GM12878 (cell line): Measurements from ENCODE around the gene VCAN. TPM values are rescaled to one million over a fixed set of nuclear protein-coding genes. Genes with fewer than 3 reads are reported as not detected.

Experiments used
- ATAC-seq: fragments of 200-7000 bp; cut with Tn5 transposase; 3 replicates; pipeline ENCODE4 v1.9.1; 2020; ENCODE audit warnings: mild to moderate bottlenecking, moderate library complexity
- BruUV-seq: library from RNA; stranded (reverse); fragments of 400-500 nt; replicated peaks from 2 replicates; lab custom pipeline; 2021; lab: Mats Ljungman, UMichigan
- CTCF ChIA-PET: fragments of 300-600 bp; sonication (Branson Sonifier 250); formaldehyde crosslinking; extraction: SDS; loops from one replicate; lab custom pipeline; 2021; ENCODE audit warnings: inconsistent platforms; lab: Yijun Ruan, JAX
- POLR2A ChIA-PET: fragments of 350-600 bp; formaldehyde crosslinking; extraction: SDS; loops from one replicate; lab custom pipeline; 2021; ENCODE audit warnings: inconsistent platforms; lab: Charles Lee
- RAD21 ChIA-PET: fragments of 300-600 bp; sonication (Branson Sonifier 250); formaldehyde crosslinking; loops from one replicate; lab custom pipeline; 2023; ENCODE audit warnings: antibody characterized with exemption; ENCODE audit not compliant: unreplicated experiment; lab: Charles Lee
- SMC1A ChIA-PET: fragments of 300-600 bp; sonication (Branson Sonifier 250); formaldehyde crosslinking; loops from one replicate; lab custom pipeline; 2023; ENCODE audit not compliant: unreplicated experiment, uncharacterized antibody; lab: Charles Lee
- DNase-seq: peaks from one replicate; pipeline ENCODE4 v3.0.0-alpha.2; 2011; ENCODE audit warnings: low read depth, low spot score
- FAIRE-seq: peaks from 3 replicates; lab custom pipeline; 2011; peaks lifted over from hg19 to GRCh38; lab: Jason Lieb, UNC
- H2AFZ ChIP-seq: 2 replicates; pipeline ENCODE4 v1.6.0; 2011; ENCODE audit warnings: low read depth, low read length, control low read depth; ENCODE audit not compliant: control insufficient read depth
- H3K27ac ChIP-seq: 2 replicates; pipeline ENCODE4 v1.5.1; 2011; ENCODE audit warnings: control low read depth; ENCODE audit not compliant: control insufficient read depth, insufficient read depth
- H3K27me3 ChIP-seq, 2 experiments: replicated peaks in 1 of 2; 2 replicates each; pipeline versions ENCODE4 v1.6.0 to v1.6.1; 2011; ENCODE audit warnings: low read length in 1 of 2; ENCODE audit not compliant: control insufficient read depth in 2 of 2, insufficient read depth in 2 of 2
- H3K36me3 ChIP-seq, 2 experiments: 2 replicates each; pipeline ENCODE4 v1.5.1; 2011; ENCODE audit warnings: low read length in 1 of 2; ENCODE audit not compliant: control insufficient read depth in 2 of 2, insufficient read depth in 2 of 2
- H3K4me1 ChIP-seq: 2 replicates; pipeline ENCODE4 v1.6.1; 2011; ENCODE audit warnings: mild to moderate bottlenecking, low read length, moderate library complexity, mixed read lengths; ENCODE audit not compliant: control insufficient read depth, insufficient read depth
- H3K4me2 ChIP-seq: 2 replicates; pipeline ENCODE4 v1.6.0; 2011; ENCODE audit warnings: control low read depth; ENCODE audit not compliant: control insufficient read depth, insufficient read depth
- H3K4me3 ChIP-seq: fragments of 200-600 bp; sonication (generic); 2 replicates; pipeline ENCODE4 v1.5.1; 2016
- H3K79me2 ChIP-seq: 2 replicates; pipeline ENCODE4 v1.6.0; 2011; ENCODE audit warnings: low read length; ENCODE audit not compliant: control insufficient read depth, insufficient read depth
- H3K9ac ChIP-seq: 2 replicates; pipeline ENCODE4 v1.8.0; 2011; ENCODE audit warnings: low read length, control low read depth, mixed read lengths; ENCODE audit not compliant: control insufficient read depth, insufficient read depth
- H3K9me3 ChIP-seq: replicated peaks from 3 replicates; pipeline ENCODE4 v1.5.1; 2011; ENCODE audit warnings: mild to moderate bottlenecking, low read length; ENCODE audit not compliant: control insufficient read depth, insufficient read depth
- H4K20me1 ChIP-seq: 2 replicates; pipeline ENCODE4 v1.6.0; 2011; ENCODE audit not compliant: control insufficient read depth, insufficient read depth
- CBX5 ChIP-seq: sonication (generic); IDR thresholded peaks from 2 replicates; pipeline ENCODE4 v1.6.1; 2016; ENCODE audit warnings: low read depth, moderate library complexity, mild to moderate bottlenecking, inconsistent platforms
- CREM ChIP-seq: IDR thresholded peaks from 2 replicates; pipeline ENCODE4 v1.6.1; 2014; ENCODE audit warnings: antibody characterized with exemption, low read depth
- EED ChIP-seq: sonication (generic); IDR thresholded peaks from 2 replicates; pipeline ENCODE4 v1.6.1; 2016; ENCODE audit warnings: antibody characterized with exemption, low read depth
- EGR1 ChIP-seq, 2 experiments: IDR thresholded peaks; 1 replicate in 1 of 2; 2 replicates in 1 of 2; pipeline ENCODE4 v1.6.1; 2011 to 2012; ENCODE audit warnings: low read depth in 2 of 2, low read length in 2 of 2, borderline replicate concordance in 1 of 2, mild to moderate bottlenecking in 1 of 2, moderate library complexity in 1 of 2
- HDAC6 ChIP-seq: fragments of 200-600 bp; sonication (generic); IDR thresholded peaks from one replicate; pipeline ENCODE4 v1.8.0; 2017; ENCODE audit warnings: antibody characterized with exemption; ENCODE audit not compliant: unreplicated experiment
- LARP7 ChIP-seq: fragments of 450-650 bp; IDR thresholded peaks from 2 replicates; pipeline ENCODE4 v1.6.1; 2017; ENCODE audit warnings: mild to moderate bottlenecking
- NR2F1 ChIP-seq: fragments of 450-650 bp; conservative IDR thresholded peaks from 2 replicates; pipeline ENCODE4 v1.6.1; 2017; ENCODE audit warnings: mild to moderate bottlenecking
- RAD21 ChIP-seq: IDR thresholded peaks from 2 replicates; pipeline ENCODE4 v1.6.1; 2011; ENCODE audit warnings: mild to moderate bottlenecking, low read depth, low read length, moderate library complexity; ENCODE audit not compliant: insufficient read depth
- TCF7 ChIP-seq: IDR thresholded peaks from 2 replicates; pipeline ENCODE4 v1.6.1; 2014; ENCODE audit warnings: antibody characterized with exemption, borderline replicate concordance
- WGBS: methylation state at CpG from one replicate; pipeline ENCODE4 v1.1.6; 2016; ENCODE audit warnings: low lambda C conversion rate; ENCODE audit not compliant: insufficient replicate concordance, insufficient coverage; ENCODE audit errors: missing lambda C conversion rate; 5-methylcytosine and 5-hydroxymethylcytosine counted together
- in situ Hi-C: fragments of 300-500 bp; cut with MboI; formaldehyde crosslinking; loops from 9 replicates; pipeline ENCODE4 v1.14.3; 2018; ENCODE audit warnings: mixed read lengths
- intact Hi-C: fragments of 100-400 bp; cut with micrococcal nuclease; formaldehyde crosslinking; loops from one replicate; pipeline ENCODE4 v1.14.2; 2022; ENCODE audit not compliant: unreplicated experiment
- polyA plus RNA-seq, 11 experiments: library from polyadenylated mRNA; depleted of rRNA in 4 of 11; unstranded in 6 of 11; stranded (reverse) in 5 of 11; fragments of >200 nt; fragmentation: Nextera tagmentation in 4 of 11; fragmentation: Illumina TruSeq in 1 of 11; extraction: Ambion mirVana in 4 of 11; extraction: Trizol in 1 of 11; gene quantifications; 1 replicate in 1 of 11; 2 replicates in 10 of 11; pipeline versions ENCODE4 v1.2.1 to v1.2.3, GENCODE V29; 2011 to 2016; ENCODE audit warnings: inconsistent platforms in 2 of 11, missing spikeins in 2 of 11, low read depth in 1 of 11
- total RNA-seq, 4 experiments: library from RNA; depleted of rRNA in 3 of 4; stranded (reverse); fragments of >200 nt in 3 of 4; fragmentation: Illumina TruSeq in 1 of 4; extraction: Trizol in 1 of 4; gene quantifications; 2 replicates each; pipeline versions ENCODE4 v1.2.1 to v1.2.3, GENCODE V29; 2013 to 2021

The VCAN gene
- total and polyA plus RNA-seq, 10 of the 15 experiments (the other 5 are each of a cell fraction or from before 2014, with no cell fraction given), result 1.2 to 15.2 (median 4.5) TPM

DNA sequence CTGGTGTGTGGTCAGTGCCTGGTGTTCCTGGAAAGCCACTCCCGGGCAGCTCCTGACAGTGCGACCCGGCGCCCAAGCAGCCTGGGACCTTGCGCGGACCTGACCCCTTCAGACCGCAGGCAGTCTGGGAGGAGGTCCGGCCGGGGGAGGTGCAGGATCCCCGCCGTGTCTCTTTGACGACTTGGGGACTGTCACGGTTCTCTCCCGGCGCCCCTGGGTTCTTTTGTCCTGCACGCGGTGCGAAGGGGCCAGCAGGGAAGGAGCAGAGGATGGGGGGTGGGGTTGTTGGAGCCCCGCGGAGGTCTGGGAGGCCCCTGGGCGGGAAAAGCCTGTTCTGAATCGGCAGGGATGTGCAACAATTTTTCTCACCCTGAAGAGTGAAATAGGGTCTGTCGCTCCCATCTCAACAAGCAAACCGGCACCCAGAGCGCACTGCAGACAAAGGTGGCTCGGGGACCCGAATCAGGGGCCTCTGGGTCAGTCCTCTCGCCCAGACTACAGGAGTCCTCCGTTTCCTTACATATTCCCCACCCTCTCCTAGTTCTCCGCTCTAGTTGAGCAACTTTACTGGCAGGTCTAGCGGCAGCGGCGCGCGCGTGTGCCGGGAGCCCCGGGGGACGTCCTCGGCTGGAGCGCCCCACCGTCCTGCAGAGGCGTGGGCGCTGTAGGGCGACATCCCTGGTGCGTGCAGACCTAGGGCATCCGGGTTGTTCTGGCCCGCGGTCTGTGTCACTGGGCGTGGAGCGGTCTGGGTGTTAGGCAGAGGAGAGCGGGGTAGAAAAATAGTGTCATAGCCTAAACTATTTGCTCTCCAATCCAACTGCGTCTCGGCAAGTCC is 1.2 kb downstream of the VCAN start:
- in situ Hi-C loops, result loop anchor here (10.0 kb wide), 1 partner anchor 1118 kb away; no protein-coding TSS in a partner anchor
- 0 out of 2 replicates have a peak overlapping the region, but pooled peaks have one; percentile 7 for H3K9ac ChIP-seq

More for the DNA sequence above, 1.2 kb downstream of the VCAN start:
- peaks cover 15 to 17% of the 10 kb centered on the region in 2 experiments for H3K27me3 ChIP-seq
- RAD21 ChIA-PET, result interaction anchor here (0.6 to 1.0 kb wide), 3 partner anchors 12 to 1119 kb away, joined by 3 to 4 read pairs (median 4); no protein-coding TSS in a partner anchor
- H3K9me3 ChIP-seq, result no peaks in the 10 kb centered on the region
- peak; percentile 70 for ATAC-seq
- intact Hi-C loops, result loop anchor here (1.0 to 5.0 kb wide), 5 partner anchors 42 to 1120 kb away; no protein-coding TSS in a partner anchor
- BruUV-seq, result no TSS peak
- POLR2A ChIA-PET, result no interaction called here
- no peaks in the 10 kb centered on the region for H4K20me1 ChIP-seq
- CTCF ChIA-PET, result interaction anchor here (0.9 to 1.1 kb wide), 5 partner anchors 101 to 1122 kb away, joined by 3 to 6 read pairs (median 4); no protein-coding TSS in a partner anchor
- no peaks in the 10 kb centered on the region for H3K36me3 ChIP-seq
- H2AFZ ChIP-seq, result peak overlapping the region; percentile 77
- SMC1A ChIA-PET, result interaction anchor here (0.5 to 1.3 kb wide), 5 partner anchors 43 to 1121 kb away, joined by 3 to 6 read pairs (median 3); no protein-coding TSS in a partner anchor
- H3K79me2 ChIP-seq, result no peaks in the 10 kb centered on the region
- WGBS, result 3% methylated on average over 49 of the region's 54 CpGs
- peak overlapping the region; percentile 87 for H3K4me2 ChIP-seq
- H3K4me3 ChIP-seq, result peak overlapping the region; percentile 78
- FAIRE-seq, result no peak
- no peak for DNase-seq
- H3K4me1 ChIP-seq, result 0 out of 2 replicates have a peak, but pooled peaks cover 10% of the 10 kb centered on the region
- no peak overlapping the region for H3K27ac ChIP-seq
- peak; percentile 5; the same call in 1 of the 2 replicates for TF ChIP-seq CBX5
- peak in 1 of 2 experiments; percentile 60; a peak in 1 of 3 replicates for TF ChIP-seq EGR1 (IDR thresholded peaks at IDR 0.05; ENCODE audit: borderline replicate concordance in 1 of 2, low read depth in 2 of 2, low read length in 2 of 2)
- TF ChIP-seq LARP7, result no peak
- TF ChIP-seq CREM, result 0 out of 2 replicates have a peak, but pooled peaks have one; percentile 7
- TF ChIP-seq TCF7, result no peak
- TF ChIP-seq EED, result 0 out of 2 replicates have a peak, but pooled peaks have one; percentile 36
- TF ChIP-seq HDAC6, result peak; percentile 56
- no peak for TF ChIP-seq NR2F1
- TF ChIP-seq RAD21, result no peak; the same call in 1 of the 2 replicates
